ENCODE measurements around the gene CASP9. TPM values are rescaled to one million over a fixed set of nuclear protein-coding genes. Genes with fewer than 3 reads are reported as not detected.

The CASP9 gene
- polyA plus RNA-seq (2013, experiment 1 of 2; ENCODE audit: insufficient read length): 6.3 TPM
- polyA plus RNA-seq (2013, experiment 2 of 2; ENCODE audit: insufficient read length): 7.0 TPM

DNA sequence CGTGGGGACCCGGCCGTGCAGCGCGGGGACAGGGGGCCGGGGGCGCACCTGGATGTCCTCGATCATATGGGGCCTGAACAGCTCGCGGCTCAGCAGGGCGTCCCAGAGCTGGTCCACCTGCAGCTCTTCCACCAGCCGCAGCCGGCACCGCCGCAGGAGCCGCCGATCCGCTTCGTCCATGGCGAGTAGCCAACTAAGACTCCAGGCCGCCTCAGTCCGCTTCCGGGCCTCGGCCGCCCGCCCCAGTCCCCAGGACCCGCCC is at the start of gene CASP9:
Gene CASP9, minus strand, starts transcription at position 195 of the 262 bp plus-strand sequence. Its CDS starts 15 bp downstream, at position 180.
- DNase-seq: no peak

DNA sequence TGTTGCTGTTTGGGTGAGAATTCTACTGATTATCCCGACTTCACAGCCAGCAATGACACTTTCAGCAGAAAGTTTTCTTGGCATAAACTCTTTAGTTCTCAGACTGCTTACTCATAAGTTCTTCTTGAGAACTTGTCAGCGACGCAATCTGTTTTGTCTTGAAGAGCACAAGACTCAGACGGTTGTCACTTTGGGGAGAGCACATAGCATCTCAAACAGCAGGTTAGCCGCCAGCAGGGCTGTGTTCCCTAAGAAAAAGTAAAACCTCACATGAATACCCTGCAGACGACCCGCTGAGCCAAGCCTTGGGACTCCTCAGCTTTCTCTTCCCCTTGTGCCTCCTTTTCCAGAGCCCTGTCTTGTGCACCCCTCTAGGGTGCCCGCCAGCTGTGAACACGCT is 49.5 kb upstream of the CASP9 start:
- peak; percentile 28 for DNase-seq

DNA sequence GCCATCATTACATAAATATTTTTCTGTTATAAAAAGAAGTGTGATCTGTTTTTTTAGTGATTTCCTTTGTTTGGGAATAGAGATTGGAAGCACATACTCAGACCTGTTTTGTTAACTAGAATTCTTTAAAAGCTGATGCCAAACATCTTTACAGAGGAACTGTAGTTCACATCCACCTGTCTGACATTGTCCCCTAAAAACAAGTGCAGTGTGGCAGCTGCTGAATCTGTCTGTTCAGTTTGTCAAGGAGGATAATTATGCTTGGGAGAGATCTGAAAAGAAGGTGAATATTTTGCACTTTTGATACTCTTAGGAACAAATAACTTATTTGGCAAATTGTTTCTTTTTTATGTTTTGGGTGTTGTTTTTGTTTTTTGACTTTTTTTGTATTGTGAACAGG is 47.3 kb upstream of the CASP9 start:
- DNase-seq: no peak

DNA sequence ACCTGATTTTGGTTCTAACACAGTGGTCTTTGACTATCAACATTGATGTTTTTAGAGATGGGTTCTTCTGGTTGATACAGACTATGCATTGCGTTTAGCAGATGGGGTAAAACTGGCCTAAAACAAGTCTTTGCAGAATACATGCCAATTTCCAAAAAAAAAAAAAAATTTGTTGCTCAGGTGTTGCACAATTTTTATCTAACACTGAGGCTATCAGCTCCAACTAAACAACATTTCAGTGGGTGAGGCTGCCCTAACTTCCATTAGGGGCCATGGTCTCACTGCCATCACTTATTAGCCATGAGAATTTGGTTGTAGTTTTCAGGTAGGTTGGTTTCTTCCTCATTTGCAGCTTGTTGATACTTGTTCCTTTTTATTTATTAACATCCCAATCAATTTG is 46.8 kb upstream of the CASP9 start:
- no peak for DNase-seq

DNA sequence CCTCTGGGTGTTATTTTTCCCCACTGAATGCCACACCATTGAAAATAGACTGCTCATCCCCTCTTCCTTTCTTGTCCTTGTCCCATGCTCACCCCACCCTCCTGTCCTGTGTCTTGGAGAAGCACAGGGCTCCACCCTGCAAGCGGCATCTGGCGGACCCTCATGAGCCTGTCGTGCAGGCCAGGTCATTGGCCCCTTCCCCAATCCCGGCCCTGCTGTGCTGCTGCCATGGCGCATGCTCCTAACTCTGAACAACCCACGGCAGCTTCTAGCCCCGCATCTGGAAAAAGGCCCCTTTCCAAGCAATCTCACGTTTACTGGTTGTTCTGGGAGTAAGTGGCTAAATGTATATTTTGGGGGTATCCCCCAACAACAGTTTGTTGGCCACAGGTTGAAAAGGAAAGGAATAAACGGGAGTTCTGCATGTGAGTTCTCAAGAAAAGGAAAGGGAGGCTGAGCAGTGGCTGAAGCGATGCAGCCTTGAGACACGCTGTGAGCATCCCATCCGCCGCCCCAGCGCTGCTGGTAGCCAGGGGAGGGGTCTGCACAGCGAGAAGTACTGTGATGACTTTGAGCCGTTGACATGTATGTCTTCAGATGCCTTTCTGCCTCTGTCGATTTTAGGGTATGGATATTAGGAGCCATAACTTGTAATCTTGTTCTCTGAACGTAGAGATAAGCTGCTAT is 44.5 kb upstream of the CASP9 start:
- no peak for DNase-seq

DNA sequence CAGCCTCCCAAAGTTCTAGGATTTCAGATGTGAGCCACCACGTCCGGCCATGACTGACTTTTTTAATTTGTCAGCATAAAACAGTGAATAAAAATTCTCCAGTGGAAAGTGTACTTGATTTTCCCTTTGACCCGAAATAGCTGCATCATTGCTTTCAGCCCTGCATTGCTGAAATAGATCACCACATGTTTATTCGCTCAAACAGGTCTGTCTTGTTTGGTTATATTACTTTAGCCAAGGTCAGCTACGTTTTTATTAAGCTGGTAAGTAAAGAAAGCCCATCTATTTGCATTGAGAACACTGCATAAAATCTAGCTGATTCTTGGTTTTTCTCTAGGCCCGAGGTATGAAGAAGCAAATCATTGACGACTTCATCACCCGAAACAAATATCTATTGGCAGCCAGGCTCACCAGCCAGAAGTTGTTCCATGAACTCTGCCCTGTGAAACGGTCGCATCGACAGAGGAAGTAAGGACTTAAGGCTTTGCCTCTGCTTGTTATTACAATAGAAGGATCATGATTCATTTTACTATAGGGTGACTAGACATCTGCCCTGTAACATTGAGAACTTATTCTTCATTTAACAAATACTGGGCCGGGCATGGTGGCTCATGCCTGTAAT is 35.3 kb upstream of the CASP9 start:
- DNase-seq: no peak

DNA sequence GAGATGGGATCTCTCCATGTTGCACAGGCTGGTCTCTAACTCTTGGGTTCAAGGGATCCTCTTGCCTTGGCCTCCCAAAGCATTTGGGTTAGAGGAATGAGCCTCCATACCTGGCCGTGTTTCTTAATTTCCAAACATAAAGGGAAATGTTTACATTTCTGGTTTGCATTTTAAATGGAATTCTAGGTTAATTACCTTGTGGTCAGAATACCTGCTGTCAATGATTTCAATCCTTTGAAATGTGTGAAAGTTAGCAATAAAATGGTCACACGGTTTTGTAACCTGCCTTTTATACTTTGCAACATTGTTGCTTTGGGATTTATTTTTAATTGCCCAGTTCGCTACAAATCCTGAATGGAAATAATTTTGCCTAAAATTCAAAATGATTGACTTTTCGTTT is 34.5 kb upstream of the CASP9 start:
- DNase-seq: no peak

DNA sequence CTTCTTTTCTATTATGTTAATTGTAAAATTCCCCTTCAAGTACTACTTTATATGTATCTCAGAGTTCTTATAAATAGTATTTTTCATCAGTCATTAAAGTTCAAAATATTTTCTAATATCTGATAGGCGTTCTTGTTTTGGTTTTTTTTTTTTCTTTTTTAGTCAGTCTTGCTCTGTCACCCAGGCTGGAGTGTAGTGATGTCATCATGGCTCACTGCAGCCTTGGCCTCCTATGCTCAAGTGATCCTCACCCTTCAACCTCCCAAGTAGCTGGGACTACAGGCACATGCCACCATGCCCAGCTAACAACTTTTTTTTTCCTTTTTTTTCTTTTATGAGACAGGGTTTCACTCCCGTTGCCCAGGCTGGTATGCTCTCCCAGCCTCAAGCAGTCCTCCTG is 33.6 kb upstream of the CASP9 start:
- DNase-seq: no peak

DNA sequence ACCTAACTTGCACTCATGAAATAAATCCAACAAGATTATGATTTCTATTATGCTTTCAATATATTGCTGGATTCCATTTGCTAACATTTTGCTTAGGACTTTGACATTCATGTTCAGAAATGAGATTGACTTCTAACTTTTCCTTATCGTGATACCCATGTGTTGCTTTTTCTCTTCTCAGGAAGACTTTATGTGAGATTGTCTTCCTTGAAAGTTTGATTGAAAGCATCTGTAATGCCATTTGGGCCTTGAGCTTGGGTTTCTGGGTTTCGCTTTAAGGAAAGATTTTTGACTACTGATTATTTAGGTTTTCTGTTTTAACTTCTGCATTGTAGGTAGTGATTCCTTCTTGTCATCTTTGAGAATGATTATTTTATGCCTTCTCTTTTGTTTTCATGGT is 33.0 kb upstream of the CASP9 start:
- no peak for DNase-seq

DNA sequence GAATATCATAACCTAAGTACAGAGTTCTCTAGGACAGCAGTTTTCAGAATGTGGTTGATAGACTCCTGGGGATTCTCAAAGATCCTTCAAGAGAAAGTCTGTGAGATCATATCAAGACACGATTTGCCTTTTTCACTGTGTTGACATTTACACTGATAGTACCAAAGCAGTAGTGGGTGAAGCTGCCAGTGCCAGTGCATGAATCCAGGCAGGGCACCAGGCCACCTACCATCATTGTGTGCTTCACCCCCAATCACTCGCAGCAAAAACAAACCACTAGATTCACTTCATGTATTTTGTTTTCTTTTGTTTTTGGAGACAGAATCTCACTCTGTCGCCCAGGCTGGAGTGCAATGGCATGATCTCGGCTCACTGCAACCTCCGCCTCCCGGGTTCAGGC is 26.6 kb upstream of the CASP9 start:
- DNase-seq: no peak

DNA sequence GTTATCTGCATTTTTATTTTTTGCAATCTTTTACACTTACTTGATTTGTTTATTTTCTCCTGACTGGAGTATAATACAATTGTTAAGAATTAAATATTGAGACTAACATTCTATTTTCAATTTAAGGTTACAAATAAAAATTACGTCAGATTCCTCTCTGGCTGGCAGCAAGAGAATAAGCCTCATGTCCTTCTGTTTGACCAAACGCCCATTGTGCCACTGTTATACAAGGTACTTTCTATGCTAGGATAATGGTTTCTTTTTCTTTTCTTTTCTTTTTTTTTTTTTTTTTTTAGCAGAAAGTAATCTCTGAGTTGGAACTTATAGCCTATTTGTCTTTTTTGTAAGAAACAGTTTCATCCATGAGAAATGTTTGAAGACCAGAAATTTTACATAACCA is 22.6 kb upstream of the CASP9 start:
- no peak for DNase-seq

DNA sequence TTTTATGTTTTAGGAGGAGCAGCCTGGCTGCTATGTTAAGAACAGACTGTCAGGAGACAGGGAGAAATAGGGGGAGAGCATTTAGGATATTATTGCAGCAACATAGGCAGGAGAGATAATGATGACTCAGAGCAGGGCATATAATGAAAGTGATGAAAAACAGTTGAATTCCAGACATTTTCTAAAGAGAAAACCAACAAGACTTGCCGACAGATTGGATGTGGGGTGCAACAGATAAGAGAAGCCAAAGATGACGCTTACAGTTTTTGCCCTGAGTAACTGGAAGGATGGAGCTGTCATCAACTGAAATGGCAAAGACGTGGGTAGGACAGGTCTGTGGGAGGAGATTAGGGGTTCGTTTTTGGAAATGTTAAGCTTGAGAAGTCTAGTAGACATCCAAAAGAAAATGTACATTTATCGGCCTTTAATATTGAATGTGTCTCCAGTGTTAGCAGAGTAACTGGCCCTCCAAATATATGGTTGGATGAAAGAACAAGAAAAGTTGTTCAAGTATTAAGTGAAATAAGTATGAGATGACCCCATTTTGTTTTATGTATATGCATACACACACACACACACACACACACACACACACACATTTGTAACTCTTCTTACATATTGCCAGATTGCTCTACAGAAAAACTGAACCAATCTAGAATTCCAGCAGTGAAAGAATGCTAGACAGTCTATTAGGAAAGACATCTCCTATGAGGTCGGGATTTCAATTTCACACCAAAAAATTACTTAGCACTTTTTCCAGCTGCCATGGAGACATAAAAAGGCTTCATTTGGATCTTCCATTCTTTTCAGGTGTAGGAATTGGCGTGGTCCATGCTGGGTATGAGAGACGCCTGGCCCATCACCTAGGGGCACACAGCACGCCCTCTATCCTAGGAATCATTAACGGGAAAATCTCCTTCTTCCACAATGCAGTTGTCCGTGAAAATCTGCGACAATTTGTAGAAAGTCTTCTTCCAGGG is 19.9 kb upstream of the CASP9 start:
- DNase-seq: peak; percentile 70

DNA sequence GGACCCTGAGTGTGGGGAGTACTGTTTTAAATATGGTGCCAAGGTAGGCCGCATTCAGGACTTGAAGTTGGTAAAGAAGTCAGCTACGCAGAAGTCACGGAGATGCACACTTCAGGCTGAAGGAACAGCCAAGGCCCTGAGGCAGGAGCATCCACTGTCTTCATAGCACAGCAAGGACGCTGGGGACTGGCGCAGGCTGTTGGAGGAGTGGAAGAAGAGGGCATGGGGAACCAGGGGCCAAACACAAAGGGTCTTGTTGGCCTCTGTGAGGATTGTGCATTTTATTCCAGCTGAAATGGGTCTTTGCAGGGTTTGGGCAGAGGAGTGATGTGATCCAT is 19.2 kb upstream of the CASP9 start:
- no peak for DNase-seq

DNA sequence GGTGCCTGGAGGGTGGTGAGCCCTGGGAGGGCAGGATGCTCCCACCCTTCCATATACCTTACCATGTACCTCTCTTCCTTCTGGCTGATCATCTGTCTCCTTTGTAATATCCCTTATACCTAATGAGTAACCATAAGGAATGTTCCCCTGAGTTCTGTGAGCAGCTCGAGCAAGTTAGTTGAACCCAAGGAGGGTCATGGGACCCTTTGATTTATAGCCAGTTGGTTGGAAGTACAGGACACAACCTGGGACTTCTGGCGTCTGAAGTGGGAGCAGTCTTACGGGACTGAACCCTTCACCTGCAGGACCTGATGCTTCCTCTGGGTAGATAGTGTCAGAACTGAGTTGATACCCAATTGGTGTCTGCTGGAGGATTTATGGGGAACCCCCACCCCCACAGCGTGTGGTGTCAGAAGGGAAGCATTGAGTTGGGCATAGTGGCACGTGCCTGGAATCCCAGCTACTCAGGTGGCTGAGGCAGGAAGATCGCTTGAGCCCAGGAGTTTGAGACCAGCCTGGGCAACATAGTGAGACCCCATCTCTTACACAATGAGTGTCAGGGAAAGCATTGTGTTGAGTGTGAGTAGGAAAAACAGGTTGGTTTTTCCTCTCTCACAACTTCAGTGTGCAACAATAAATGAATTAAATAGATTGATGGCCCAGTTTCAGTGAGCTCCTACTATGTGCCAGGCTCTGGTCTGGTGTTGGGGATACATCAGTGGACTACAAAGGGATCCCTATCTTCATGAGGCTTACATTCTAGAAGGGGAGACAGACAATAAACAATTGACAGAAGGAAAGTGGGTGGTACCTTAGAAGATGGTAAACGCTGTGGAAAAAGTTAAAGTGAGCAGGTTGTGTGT is 18.6 kb upstream of the CASP9 start:
- no peak for DNase-seq

DNA sequence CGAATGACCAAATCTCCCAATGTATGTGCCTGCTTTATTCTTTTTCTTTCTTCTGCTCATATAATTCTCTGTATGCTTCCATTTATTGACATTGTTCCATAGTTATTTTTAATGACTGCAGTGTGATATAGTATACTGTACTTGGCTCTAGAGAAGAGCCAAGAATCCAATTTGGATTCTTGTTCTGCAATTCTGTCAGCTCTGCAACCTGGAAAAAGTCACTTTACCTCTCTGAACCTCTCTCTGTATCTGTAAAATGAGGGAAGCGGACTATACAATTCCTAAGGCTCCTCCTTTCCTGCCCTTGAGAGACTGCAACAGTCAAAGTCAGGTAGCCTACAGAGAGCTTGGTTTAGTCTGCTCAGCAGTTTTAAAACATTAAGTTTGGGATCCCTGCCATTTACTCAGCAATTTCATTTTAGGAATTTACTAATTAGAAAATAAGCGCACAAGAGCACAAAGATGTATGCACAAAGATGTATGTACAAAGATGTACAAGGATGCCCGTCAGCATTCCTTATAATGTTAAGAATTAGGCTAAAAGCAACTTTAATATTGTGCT is 17.3 kb upstream of the CASP9 start:
- DNase-seq: no peak

DNA sequence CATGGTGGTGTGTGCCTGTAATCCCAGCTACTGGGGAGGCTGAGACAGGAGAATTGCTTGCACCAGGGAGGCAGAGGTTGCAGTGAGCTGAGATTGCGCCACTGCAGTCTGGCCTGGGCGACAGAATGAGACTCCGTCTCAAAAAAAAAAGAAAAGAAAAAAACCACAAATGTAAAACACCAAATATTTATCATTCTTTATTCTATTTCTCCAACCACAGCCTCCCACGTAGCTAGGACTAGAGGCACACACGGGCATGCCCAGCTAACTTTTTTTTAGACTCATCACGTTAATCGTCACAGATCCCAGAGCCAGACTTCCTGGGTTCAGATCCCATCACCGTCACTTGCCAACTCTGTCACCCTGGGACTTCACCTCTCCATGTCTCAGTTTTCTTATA is 16.2 kb upstream of the CASP9 start:
- peak; percentile 57 for DNase-seq

DNA sequence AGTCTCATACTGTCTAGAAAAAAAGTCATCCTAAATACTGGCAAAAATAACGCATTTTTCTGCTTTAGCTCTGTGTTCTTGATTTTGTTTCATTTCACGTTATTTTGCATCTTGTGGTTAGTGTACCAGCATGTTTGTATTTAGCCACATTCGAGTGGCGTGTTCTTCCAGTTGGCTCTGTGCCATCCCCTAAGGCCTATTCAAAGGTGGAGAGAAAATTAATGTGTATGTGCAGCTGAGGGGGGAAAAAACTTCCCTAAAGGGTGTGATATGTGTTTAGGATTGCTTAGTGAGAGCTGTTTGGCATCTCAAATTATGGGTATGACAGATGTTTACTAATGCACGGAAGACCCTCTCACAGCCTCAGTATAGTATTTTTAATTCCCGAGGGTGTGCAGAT is 14.8 kb upstream of the CASP9 start:
- no peak for DNase-seq

DNA sequence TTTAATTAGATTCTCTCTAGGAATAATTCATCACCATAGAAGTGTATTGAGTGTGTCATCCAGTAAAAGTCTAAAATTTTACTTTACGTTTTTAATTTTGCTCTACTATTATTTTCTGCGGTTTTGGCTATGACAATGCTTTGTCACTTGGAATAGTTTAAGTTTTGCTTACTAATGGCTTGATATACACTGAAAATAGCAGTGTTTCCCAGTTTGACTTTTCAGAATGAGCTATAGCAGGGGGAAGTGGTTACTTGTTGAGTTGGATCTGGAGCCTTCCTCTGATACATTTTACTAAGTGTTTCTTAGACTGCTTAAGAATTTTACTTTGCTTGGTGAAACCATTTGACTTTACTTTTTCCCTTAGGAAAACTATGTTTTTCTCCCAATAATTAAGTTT is 7.7 kb upstream of the CASP9 start:
- DNase-seq: no peak

DNA sequence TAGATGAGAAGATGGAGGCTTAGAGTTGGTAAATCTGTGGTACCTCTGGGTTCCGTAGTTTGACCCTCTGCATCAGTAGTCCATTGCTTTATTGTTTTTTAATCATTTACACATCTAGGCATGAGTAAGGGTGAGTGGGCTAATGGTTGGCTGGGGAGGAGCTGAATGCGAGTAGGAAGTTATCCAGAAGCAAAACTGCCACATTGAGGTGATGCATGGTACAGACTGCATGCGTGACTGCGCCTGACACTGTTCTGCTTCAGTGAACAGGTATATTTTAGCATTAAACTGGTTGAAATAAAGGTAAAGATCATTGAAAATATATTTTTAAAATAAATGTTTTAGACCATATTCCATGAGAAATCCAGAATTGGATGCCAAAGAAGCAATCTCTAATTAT is 7.0 kb upstream of the CASP9 start:
- no peak for DNase-seq

DNA sequence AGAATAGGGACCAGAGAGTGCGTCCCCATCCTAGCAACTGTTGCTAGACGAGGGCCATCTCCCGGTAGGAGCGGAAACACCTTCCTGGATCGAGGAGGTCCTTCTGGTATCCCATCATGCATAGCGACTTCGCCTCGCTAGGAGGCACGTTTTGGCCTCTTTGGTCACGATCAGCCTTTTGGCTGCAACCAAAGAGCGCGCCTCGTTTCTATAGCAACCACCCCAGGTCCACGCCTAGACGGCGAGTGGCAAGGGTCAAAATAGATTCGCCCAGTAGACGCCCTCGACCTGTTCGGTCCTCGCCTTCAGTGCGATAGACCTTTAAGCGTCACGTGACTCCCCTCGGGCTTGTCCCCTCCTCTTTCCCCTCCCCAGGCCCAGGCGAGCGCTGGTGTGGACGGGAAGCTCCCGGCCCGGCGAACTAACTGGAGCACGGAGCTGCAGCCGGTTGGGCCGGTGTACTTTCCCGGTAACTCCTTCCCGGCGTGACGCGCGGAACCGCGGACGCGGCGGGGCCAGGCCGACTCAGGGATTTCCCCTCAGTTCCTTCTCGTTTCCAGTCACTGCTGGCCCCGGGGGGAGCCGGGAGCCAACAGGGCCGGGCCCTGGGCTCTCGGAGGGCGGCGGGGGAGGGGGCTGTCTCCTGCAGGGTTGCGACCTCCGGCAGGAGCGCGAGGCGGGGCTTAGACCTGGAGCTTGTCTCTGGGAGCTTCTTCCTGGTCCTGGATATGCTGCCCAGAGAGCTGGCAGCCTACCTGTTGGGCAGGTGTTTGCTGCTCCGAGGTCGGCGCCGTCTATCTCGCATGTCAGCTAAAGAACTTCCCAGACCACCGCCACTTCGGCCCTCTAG is 2.7 kb upstream of the CASP9 start, which contains the start of gene DNAJC16:
Gene DNAJC16, plus strand, starts transcription at position 359 of the 850 bp plus-strand sequence. CDS start 2,258 bp downstream, outside the sequence.
- DNase-seq: peak; percentile 100

DNA sequence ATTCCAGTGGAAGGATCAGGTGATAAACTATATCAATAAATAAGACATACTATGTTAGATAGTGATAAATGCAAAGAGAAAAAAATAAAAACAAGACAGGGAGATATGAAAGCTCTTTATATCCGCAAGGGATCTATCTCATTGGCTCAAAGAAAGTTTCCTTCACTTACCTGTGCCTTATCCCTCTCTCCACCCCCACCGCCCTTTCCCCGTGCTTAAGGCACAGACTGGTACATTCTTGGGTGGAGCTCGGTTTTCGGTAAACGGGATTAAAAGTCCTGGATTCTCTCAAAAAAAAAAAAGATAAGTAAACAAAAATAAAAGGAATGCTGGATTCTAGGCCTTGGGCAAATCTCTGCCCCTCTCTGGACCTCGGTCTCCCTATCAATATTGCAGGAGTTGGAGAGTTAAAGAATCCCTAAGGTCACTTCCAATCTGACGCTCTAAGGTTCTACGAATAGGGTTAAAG is 2.0 kb upstream of the CASP9 start:
- DNase-seq: no peak

All from fibroblast of skin of abdomen (primary cell).